ENCODE data around the gene FBLN2. TPM values are rescaled to one million over a fixed set of nuclear protein-coding genes. Genes with fewer than 3 reads are reported as not detected.

FBLN2 gene
- polyA plus RNA-seq, 1 experiment: 248 TPM

- no peak for TF ChIP-seq CTCF (IDR thresholded peaks at IDR 0.05; ENCODE audit: insufficient read depth, low read depth, low read length)
- POLR2A ChIA-PET: no interaction called here
- no peak for DNase-seq (ENCODE audit: low read depth)
- Histone ChIP-seq H3K27me3 (ENCODE audit: control insufficient read depth, insufficient read depth, low read length) (no peaks in the 10 kb centered on the region), H3K36me3 (ENCODE audit: control insufficient read depth, insufficient read depth, low read length) (peaks cover 49% of the 10 kb centered on the region), H3K4me3 (ENCODE audit: low read depth, low read length) (no peak overlapping the region)
- CTCF ChIA-PET: interaction anchor here (2.7 kb wide), 1 partner anchor 131 kb away, joined by 9 read pairs; no protein-coding TSS in a partner anchor
Observed at GRCh38 chr3:13626915-13627460, 78.1 kb downstream of the FBLN2 start.

GRCh38 chr3:13627681-13628080, 78.8 kb downstream of the FBLN2 start:
- DNase-seq (ENCODE audit: low read depth): no peak
- peaks cover 53% of the 10 kb centered on the region for H3K36me3 ChIP-seq (ENCODE audit: control insufficient read depth, insufficient read depth, low read length)
- CTCF ChIA-PET: interaction anchor here (2.7 kb wide), 1 partner anchor 131 kb away, joined by 9 read pairs; no protein-coding TSS in a partner anchor
- H3K27me3 ChIP-seq (ENCODE audit: control insufficient read depth, insufficient read depth, low read length): no peaks in the 10 kb centered on the region
- no peak overlapping the region for H3K4me3 ChIP-seq (ENCODE audit: low read depth, low read length)
- POLR2A ChIA-PET: no interaction called here
- TF ChIP-seq CTCF (IDR thresholded peaks at IDR 0.05; ENCODE audit: insufficient read depth, low read depth, low read length): no peak

GRCh38 chr3:13628432-13628831, 79.5 kb downstream of the FBLN2 start:
- Histone ChIP-seq H3K36me3 (ENCODE audit: control insufficient read depth, insufficient read depth, low read length) (peaks cover 50% of the 10 kb centered on the region), H3K4me3 (ENCODE audit: low read depth, low read length) (no peak overlapping the region), H3K27me3 (ENCODE audit: control insufficient read depth, insufficient read depth, low read length) (no peaks in the 10 kb centered on the region)
- DNase-seq (ENCODE audit: low read depth): no peak
- TF ChIP-seq CTCF (IDR thresholded peaks at IDR 0.05; ENCODE audit: insufficient read depth, low read depth, low read length): no peak
- POLR2A ChIA-PET: no interaction called here
- CTCF ChIA-PET: interaction anchor here (2.7 kb wide), 1 partner anchor 132 kb away, joined by 9 read pairs; no protein-coding TSS in a partner anchor

- ChIA-PET CTCF (interaction anchor here (2.7 kb wide), 1 partner anchor 133 kb away, joined by 9 read pairs; no protein-coding TSS in a partner anchor), POLR2A (no interaction called here)
- no peak for TF ChIP-seq CTCF (IDR thresholded peaks at IDR 0.05; ENCODE audit: insufficient read depth, low read depth, low read length)
- H3K4me3 ChIP-seq (ENCODE audit: low read depth, low read length): no peak overlapping the region
- DNase-seq (ENCODE audit: low read depth): no peak
- H3K36me3 ChIP-seq (ENCODE audit: control insufficient read depth, insufficient read depth, low read length): peaks cover 52% of the 10 kb centered on the region
- no peaks in the 10 kb centered on the region for H3K27me3 ChIP-seq (ENCODE audit: control insufficient read depth, insufficient read depth, low read length)
Observed at GRCh38 chr3:13628841-13629551, 80.1 kb downstream of the FBLN2 start.

GRCh38 chr3:13629644-13630043, 80.7 kb downstream of the FBLN2 start:
- no peak for DNase-seq (ENCODE audit: low read depth)
- no peak overlapping the region for H3K4me3 ChIP-seq (ENCODE audit: low read depth, low read length)
- POLR2A ChIA-PET: no interaction called here
- H3K36me3 ChIP-seq (ENCODE audit: control insufficient read depth, insufficient read depth, low read length): peaks cover 51% of the 10 kb centered on the region
- TF ChIP-seq CTCF (IDR thresholded peaks at IDR 0.05; ENCODE audit: insufficient read depth, low read depth, low read length): no peak
- CTCF ChIA-PET: no interaction called here
- no peaks in the 10 kb centered on the region for H3K27me3 ChIP-seq (ENCODE audit: control insufficient read depth, insufficient read depth, low read length)
